NCI-H1436 treated with DMSO at 0.1 percent for 48 hours (cell line): ENCODE results near the gene ZC3HAV1L.
"Not testable (repeated sequence)": the region's sequence is repeated elsewhere in the genome, so short reads cannot be mapped to it uniquely, and the experiment has no call there.

Experiments used
- DNase-seq: peaks from one replicate; lab custom pipeline; 2025; lab: John Stamatoyannopoulos, UW

The ZC3HAV1L gene, protein sequence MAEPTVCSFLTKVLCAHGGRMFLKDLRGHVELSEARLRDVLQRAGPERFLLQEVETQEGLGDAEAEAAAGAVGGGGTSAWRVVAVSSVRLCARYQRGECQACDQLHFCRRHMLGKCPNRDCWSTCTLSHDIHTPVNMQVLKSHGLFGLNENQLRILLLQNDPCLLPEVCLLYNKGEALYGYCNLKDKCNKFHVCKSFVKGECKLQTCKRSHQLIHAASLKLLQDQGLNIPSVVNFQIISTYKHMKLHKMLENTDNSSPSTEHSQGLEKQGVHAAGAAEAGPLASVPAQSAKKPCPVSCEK

DNA sequence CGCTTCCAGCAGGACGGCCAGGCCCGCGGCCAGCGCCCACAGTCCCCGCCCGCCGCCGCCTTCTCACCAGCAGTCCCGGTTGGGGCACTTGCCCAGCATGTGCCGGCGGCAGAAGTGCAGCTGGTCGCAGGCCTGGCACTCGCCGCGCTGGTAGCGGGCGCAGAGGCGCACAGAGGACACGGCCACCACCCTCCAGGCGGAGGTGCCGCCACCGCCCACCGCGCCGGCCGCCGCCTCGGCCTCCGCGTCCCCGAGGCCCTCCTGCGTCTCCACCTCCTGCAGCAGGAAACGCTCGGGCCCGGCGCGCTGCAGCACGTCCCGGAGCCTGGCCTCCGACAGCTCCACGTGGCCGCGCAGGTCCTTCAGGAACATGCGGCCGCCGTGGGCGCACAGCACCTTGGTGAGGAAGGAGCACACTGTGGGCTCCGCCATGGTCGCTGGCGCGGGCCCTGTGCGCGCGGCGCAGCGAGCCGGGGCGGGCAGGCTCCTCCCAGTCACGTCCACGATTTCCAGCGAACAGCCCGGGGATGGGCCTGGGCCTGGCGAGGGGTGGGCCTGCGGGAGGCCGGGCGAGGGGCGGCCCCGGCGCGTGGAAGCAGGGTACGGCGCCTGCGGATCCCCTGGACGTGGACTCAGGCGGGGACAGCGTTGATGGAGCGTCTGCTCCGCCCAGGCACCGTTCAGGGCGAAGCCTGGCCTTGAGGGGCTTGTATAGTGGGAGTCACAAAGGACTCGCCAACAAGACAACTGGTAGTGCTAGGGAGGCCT is at the start of gene ZC3HAV1L:
ZC3HAV1L (minus strand) TSS at position 457 of the 768 bp plus-strand sequence; CDS start at position 432, 25 bp downstream.
- DNase-seq, result no peak

GRCh38 chr7:139084709-139085108 is 48.9 kb upstream of the ZC3HAV1L start:
- DNase-seq, result no peak

DNA sequence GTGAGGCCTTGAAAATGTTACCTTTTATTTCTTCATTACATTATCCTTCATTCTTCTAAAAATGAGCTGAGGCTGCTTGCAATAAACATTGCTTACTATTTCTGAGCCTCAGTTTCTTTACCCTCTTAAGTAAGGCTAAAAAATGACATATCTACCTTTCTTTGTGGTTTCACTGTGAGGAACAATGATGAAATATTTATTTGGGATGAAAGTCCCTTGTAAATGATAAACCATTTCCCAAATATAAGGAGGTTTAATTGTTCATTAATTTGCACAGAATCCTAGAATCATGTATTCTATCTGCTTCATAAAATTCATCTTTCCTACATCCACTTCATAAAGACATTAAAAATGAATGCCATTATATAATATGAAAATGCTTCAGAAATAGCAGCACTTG is 45.7 kb upstream of the ZC3HAV1L start:
- no peak for DNase-seq

DNA sequence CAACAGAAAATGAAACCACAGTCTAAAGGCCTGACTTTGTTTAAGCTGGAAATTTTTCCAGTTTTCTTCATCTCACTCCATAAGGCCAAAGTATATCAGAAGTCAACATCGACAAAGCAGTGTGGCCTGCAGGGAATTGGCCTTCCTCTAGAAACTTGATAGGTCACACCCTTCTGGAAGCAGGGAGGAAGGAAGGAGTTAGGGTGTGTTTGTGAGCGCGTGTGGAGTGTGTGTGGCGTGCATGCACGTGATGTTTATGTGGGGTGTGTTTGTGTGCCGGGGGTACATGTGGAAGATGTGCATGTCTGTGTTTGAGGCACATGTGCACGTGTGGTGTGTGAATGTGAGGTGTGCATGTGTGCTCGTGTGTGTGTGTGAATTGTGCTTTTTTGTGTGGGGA is 45.1 kb upstream of the ZC3HAV1L start:
- no peak for DNase-seq

DNA sequence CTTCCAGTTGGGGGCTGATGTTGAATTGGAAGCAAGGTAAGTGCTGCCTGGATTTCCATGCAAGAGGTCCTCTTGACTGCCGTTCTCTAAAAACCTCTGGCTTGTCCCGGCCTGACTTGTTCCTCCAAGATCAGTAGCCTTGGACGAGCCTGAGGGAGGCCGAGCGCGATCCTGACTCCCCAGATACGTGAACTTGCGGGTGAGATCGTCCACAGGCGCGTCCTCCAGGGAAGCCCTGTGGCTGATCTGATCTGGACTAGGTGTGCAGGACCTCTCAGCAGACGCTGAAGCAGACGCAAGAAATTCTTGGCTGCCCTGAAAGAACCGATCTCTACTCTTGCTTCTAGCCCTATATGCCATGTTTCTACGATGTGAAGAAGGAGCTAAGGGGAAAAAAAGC is 44.0 kb upstream of the ZC3HAV1L start:
- DNase-seq, result no peak

GRCh38 chr7:139078911-139079310 is 43.1 kb upstream of the ZC3HAV1L start:
- DNase-seq, result no peak

DNA sequence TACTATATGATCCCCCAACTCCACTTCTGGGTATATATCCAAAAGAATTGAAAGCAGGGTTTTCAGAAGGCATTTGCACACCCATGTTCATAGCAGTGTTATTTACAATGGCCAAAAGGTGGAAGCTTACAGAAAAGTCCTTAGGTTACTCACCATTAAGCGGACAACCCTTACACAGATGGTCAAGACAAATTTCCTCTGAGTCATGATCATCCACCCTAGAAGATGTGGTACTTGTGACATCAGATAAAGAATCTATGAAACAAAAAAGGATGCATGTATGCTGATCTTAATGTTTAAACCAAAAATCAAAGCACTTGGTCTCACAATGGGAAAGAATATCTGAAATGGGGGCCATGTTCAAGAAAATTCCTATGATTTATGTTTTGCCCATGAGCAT is 42.6 kb upstream of the ZC3HAV1L start:
- DNase-seq, result no peak

- not testable (repeated sequence) for DNase-seq
These were observed 41.9 kb upstream of the ZC3HAV1L start for GRCh38 chr7:139077706-139078105.

DNA sequence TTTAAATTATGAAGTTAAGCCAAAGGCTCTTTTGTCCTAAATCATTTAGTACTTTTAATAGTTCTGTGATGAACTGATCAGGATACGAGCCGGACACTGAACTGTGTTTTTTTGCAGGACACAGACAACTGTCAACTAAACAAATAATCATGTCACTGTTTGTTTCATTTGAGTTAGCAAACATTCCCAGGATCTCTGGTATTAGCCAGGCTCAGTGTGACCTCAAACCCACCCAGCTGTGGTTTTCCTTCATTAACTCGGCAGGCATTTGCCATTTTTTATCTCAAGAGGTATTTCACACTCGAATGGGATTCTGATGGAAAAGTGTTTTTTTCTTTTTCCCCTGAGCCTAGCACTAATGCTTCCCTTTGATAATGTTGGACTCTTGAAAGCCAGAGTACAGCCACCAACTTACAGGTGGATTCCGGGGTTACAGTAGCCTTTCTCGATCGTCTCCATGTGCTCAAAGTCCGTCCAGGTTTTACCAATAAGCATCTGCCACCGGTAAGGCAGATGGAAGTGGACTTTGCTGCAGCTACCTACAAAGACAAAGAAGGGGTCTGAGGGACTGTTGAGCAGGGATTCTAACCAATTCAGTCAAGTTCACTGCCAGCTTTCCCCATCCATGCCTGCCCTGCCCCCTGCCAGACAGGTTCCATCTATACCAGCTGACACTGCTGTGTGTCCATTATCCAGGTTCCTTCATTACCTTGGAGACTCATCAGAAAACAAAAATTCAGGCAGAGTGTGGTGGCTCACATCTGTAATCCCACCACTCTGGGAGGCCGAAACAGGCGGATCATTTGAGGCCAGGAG is 40.2 kb upstream of the ZC3HAV1L start:
- DNase-seq, result no peak

DNA sequence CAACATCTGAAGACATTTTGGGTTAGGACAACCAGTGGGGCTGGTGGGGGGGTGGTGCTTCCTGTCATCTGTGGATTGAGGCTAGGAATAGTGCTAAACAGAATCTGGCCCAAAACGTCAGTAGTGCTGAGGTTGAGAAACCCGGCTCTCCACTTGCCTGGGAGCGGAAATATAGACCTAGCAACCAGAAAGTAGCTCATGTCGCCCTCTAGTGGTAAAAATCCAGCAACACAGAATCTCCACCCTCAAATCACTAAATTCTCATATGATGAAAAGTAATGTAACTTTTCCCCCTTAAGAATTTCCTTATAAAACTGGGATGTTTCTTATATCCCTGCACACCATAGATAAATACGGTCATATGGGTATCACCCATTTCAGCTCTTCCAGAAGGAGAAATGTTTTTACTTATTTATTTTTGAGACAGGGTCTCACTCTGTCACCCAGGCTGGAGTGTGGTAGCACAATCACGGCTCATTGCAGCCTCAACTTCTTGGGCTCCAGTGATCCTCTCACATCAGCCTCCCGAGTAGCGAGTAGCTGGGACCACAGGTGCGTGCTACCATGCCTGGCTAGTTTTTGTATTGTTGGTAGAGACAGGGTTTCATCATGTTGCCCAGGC is 39.3 kb upstream of the ZC3HAV1L start:
- peak; percentile 14 for DNase-seq

DNA sequence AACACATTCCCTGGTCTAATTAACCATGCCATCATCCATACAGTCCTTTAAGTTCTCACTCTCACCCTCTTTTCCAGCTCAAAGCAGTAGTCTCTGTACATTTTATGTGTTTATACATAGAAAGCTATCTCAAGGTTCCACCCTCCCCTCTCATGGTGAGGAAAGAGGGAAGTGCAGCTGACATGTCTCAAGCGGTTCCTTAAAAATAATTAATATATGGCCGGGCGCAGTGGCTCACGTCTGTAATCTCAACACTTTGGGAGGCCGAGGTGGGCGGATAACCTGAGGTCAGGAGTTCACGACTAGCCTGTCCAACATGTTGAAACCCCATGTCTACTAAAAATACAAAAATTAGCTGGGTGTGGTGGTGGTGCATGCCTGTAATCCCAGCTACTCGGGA is 37.0 kb upstream of the ZC3HAV1L start:
- DNase-seq, result no peak

GRCh38 chr7:139071680-139072079 is 35.8 kb upstream of the ZC3HAV1L start:
- no peak for DNase-seq

DNA sequence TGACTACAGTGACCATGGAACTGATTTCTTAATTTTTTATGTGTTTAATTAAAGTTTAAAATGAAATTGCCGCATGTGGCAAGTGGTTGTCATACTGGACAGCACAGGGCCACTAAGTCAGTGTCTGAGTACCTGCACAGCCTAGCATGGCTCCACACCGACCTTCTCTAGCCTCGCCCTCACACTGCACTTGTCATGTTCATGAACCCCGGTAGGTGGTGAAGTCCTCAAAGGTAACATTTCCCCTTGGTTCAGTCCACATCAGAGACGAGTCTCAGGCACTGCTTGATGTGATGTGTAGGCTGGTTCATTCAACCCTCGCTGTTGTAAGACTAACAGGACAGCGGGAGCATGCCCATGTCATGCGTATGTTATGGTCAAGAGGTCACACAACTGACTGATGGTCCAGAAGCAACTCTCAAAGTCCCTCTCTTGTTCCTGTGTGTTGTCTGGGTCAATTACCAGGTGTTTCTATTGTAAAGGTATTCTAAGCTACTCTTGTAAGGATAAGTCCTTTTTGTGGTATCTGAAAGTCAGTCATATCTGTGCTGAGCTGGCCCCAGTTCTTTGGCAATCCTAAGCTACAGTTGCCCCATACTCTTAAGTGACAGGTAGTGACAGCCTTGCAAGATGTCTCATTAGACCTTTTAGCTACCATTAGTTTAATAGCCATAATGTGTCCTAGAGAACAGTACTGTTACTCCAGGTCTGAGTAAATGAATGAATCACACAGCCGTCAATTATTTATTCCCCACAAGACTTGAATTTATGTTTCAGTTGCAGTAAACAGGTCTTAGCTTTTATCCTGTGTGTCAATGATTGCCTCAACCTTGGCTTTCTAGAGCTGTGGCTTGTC is 32.9 kb upstream of the ZC3HAV1L start:
- DNase-seq, result no peak

DNA sequence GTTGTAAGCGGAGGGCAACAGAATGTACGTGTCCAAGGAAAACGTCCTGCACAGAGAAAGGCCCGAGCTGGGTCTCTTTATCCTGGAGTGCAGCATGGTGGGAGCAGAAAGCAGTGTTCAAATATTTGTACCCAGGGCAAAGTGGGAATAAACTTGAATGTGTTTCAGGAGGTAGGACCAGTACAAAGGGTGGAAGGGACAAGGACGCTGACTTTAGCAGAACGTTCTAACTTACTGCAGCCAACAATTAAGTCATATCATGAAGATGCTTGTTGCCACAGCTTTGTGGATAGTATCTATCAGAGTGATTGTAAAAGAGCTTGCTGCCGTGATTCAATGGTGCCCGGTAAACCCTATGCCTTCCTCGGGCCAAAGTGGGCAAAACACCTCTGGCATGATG is 30.5 kb upstream of the ZC3HAV1L start:
- DNase-seq, result no peak

DNA sequence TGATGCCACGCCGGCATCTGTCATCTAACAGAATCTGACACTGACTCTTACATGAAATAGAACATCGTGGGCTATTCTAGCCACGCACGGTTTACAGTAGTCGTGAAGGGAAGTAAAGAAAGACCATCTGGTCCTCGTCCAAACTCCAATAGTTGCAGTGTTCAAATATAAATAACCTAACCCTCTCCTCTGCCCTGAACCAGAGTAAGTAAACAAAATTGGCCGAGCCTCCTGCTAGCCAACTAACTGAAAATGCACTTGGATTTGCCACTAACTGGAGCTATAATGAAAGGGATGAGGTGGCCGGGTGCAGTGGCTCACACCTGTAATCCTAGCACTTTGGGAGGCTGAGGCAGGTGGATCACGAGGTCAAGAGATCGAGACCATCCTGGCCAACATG is 29.5 kb upstream of the ZC3HAV1L start:
- DNase-seq, result no peak

DNA sequence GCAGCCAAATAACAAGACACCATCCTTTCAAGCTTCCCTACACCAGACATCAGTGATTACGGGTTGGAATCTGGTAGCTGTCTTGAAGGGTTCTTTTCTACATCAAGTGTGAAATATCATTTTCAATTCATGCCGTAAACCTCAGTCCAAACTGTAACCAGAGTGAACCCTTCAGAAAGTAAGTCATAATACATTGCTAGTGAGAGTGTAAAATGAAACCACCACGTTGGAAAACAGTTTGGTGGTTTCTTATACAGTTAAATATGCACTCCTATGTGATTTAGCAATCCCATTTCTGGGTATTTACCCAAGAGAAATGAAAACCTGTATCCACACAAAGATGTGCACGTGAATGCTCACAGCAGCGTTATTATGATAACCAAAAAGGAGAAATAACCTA is 25.6 kb upstream of the ZC3HAV1L start:
- DNase-seq, result no peak

- no peak for DNase-seq
These were observed 24.9 kb upstream of the ZC3HAV1L start for GRCh38 chr7:139060695-139061237.

GRCh38 chr7:139059905-139060304 is 24.1 kb upstream of the ZC3HAV1L start:
- no peak for DNase-seq

- no peak for DNase-seq
These were observed 23.1 kb upstream of the ZC3HAV1L start for GRCh38 chr7:139058943-139059342.

DNA sequence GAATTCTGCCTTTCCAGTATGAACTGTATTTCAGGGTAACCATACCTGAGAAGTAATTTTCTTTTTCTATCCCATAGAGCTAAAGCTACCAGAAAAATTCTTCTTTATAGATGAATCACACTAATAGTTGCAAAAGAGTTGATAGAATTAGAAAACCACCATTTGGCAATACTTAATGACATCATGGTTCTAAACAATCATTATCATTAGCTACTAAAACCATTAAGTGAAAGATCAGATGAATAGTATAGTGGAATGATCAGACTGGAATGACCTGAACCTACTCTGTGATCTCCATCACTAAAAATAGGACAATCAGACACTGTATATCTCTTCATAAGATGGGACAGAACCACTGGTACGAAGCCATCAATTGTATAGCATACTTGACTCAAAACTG is 19.8 kb upstream of the ZC3HAV1L start:
- DNase-seq, result no peak

- DNase-seq, result not testable (repeated sequence)
These were observed 18.8 kb upstream of the ZC3HAV1L start for GRCh38 chr7:139054656-139055055.
